GM12874 (cell line): ENCODE measurements around the gene DLX1.

Experiments used
- CTCF ChIP-seq: IDR thresholded peaks from 2 replicates; pipeline ENCODE4 v1.5.1; 2011; ENCODE audit warnings: low read depth, mild to moderate bottlenecking, control low read depth, low read length, moderate library complexity; ENCODE audit not compliant: insufficient read depth

DLX1 gene

GRCh38 chr2:172113617-172114016 is 28.3 kb downstream of the DLX1 start:
- no peak for TF ChIP-seq CTCF

GRCh38 chr2:172114579-172114978 is 29.3 kb downstream of the DLX1 start:
- TF ChIP-seq CTCF = no peak

- TF ChIP-seq CTCF = no peak
Observed at GRCh38 chr2:172116107-172116506, 30.8 kb downstream of the DLX1 start.

- TF ChIP-seq CTCF = no peak
Observed at GRCh38 chr2:172119089-172119488, 33.8 kb downstream of the DLX1 start.

- no peak for TF ChIP-seq CTCF
Observed at GRCh38 chr2:172120118-172120517, 34.8 kb downstream of the DLX1 start.

- no peak for TF ChIP-seq CTCF
Observed at GRCh38 chr2:172128484-172128883, 43.2 kb downstream of the DLX1 start.

- no peak for TF ChIP-seq CTCF
Observed at GRCh38 chr2:172129404-172129803, 44.1 kb downstream of the DLX1 start.
